Measurements from ENCODE around the gene ATP13A3.
"Not testable (repeated sequence)": the region's sequence is repeated elsewhere in the genome, so short reads cannot be mapped to it uniquely, and the experiment has no call there.

ATP13A3 gene
- 705 to 1,420 (median 962) reads per million in 18 experiments for total RNA-seq

GRCh38 chr3:194486540-194487288, at the start of gene ATP13A3:
TSS of gene ATP13A3 (minus strand) at chr3:194487002. CDS start at chr3:194462190, 24,812 bp downstream.
- DNase-seq, result peak; percentile 90 to 96

DNA sequence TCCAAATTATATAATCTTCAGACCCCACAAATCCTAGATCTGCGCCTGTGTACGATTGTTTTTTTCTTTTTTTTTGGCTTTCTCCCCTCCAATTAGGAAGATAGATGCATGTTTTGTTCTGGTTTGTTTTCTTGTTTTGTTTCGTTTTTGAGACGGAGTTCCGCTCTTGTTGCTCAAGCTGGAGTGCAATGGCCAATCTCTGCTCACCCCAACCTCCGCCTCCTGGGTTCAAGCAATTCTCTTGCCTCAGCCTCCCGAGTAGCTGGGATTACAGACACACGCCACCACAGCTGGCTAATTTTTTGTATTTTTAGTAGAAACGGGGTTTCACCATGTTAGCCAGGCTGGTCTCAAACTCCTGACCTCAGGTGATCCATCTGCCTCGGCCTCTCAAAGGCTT, 48.4 kb upstream of the ATP13A3 start:
- not testable (repeated sequence) for DNase-seq

DNA sequence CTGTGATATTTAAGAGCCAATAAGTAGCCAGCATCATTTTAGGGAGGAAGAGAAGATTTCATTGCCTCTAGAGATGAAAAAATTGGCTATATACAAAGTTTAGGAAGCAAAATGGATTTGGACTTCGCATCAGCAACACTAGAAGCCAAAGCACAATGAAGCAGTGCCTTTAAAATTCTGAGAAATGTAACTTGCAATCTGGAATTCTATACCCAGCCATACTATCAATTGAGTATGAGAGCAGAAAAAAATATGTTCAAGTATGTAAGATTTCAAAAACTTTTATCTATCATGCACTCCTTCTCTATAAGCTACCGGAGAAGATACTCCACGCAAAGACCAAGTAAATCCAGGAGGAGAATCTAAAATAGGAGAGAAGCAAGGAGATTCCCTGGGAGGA, 47.4 kb upstream of the ATP13A3 start:
- no peak for DNase-seq

GRCh38 chr3:194532591-194532990, 45.8 kb upstream of the ATP13A3 start:
- peak; percentile 23 to 36 for DNase-seq

- DNase-seq, result no peak
Measured at GRCh38 chr3:194527726-194528125, 40.9 kb upstream of the ATP13A3 start.

DNA sequence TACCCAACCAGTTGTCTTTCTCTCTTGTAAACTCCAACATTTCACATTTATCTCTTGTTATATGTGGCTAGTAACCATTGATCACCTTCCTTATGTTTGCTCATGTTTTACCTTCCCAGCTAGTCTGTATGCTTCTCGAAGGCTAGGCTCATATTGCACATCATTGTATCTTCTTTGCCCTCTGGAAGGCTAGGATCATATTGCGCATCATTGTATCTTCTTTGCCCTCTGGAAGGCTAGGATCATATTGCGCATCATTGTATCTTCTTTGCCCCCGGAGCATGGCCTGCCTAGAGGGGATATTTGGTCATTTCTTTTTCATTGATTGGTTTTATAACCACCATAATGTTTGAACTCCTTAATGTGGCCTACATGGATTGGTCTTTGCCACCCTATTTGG, 39.4 kb upstream of the ATP13A3 start:
- no peak for DNase-seq

DNA sequence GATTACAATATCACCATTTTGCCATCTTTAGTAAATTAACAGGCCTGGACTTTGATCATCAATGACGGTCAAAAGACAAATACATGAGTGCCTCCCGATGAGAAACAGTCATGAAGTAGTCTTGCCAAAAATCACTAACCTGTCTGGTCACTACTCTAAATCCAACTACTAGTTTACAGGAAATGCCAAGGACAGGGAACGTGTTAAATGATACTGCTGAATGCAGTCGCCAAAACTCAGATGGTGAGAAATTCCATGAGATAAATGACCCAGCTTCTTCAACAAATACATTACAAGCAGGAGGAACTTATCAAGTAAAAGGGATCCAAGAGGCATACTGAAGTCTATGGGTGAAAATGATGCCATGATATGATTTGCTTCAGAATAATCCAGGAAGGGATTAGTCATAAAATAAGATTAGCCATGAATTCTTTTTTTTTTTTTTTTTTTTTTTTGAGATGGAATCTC, 35.8 kb upstream of the ATP13A3 start:
- DNase-seq, result no peak

DNA sequence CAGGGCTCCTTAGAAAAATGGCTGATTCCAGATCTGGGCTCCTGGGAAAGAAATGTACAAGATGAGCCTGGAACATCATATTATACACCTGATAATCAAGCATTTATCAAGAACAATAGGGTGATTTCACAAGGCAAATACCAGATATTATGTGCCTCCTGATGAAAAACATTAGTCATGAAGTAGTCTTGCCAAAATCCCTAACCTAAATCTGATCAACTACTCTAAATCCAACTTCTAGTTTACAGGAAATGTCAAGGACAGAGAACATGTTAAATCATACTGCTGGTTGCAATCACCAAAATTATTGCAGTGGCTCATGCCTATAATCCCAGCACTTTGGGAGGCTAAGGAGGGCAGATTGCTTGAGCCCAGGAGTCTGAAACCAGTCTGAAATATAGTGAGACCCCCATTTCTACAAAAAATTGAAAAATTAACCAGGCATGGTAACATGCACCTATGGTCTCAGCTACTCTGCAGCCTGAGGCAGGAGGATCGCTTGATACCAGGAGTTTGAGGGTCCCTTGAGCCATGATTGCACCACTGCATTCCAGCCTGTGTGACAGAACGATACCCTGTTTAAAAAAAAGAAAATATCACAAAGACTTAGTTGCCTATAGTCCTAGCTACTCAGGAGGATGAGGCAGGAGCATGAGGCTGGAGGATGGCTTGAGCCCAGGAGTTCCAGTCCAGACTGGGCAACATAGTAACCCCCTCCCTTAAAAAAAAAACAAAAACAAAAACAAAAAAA, 34.9 kb upstream of the ATP13A3 start:
- DNase-seq, result no peak

GRCh38 chr3:194520682-194521162, 33.9 kb upstream of the ATP13A3 start:
- peak in 1 of 2 donors; percentile 38 for DNase-seq

DNA sequence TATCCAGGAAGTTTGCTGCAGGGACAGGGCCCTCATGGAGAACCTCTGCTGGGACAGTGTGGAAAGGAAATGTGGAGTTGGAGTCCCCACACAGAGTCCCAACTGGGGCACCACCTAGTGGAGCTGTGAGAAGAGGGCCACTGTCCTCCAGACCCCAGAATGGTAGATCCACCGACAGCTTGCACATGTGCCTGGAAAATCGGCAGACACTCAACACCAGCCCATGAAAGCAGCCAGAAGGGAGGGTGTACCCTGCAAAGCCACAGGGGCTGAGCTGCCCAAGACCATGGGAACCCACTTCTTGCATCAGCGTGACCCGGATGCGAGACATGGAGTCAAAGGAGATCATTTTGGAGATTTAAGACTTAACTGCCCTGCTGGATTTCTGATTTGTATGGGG, 33.4 kb upstream of the ATP13A3 start:
- DNase-seq, result peak in 1 of 2 donors; percentile 8

- DNase-seq, result no peak
Measured at GRCh38 chr3:194518652-194519051, 31.9 kb upstream of the ATP13A3 start.

GRCh38 chr3:194517333-194517732, 30.5 kb upstream of the ATP13A3 start:
- no peak for DNase-seq

- peak in 1 of 2 donors; percentile 31 for DNase-seq
Measured at GRCh38 chr3:194514626-194515025, 27.8 kb upstream of the ATP13A3 start.

DNA sequence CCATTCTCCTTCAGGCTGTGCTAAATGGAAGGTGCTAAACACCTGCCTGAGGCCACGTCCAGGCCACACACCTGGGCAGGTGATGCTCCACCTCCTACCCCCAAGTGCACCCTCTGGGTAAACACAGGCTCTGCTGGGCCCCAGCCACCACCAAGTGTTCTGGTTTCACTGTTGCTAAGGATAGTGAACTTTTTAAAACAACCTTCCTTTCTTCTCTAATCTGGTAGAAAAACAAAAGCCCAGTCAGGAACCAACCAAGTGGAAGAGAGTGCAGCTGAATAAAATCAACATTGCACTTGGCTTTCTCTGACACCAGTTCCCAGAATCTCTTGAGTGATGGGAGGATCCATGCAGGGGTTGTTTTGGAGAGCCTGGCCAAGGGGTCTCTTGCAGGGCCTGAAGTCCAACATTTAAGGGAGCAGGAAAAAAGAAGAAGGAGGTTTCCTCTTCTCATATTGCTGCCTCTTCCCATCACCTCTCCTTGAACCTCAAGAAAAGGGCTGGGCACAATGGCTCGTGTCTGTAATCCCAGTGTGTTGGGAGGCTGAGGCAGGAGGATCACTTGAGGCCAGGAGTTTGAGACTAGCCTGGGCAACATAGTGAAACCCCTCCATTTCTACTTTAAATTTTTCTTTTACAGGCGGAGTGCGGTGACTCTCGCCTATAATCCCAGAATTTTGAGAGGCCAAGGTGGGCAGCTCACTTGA, 26.2 kb upstream of the ATP13A3 start:
- no peak for DNase-seq

DNA sequence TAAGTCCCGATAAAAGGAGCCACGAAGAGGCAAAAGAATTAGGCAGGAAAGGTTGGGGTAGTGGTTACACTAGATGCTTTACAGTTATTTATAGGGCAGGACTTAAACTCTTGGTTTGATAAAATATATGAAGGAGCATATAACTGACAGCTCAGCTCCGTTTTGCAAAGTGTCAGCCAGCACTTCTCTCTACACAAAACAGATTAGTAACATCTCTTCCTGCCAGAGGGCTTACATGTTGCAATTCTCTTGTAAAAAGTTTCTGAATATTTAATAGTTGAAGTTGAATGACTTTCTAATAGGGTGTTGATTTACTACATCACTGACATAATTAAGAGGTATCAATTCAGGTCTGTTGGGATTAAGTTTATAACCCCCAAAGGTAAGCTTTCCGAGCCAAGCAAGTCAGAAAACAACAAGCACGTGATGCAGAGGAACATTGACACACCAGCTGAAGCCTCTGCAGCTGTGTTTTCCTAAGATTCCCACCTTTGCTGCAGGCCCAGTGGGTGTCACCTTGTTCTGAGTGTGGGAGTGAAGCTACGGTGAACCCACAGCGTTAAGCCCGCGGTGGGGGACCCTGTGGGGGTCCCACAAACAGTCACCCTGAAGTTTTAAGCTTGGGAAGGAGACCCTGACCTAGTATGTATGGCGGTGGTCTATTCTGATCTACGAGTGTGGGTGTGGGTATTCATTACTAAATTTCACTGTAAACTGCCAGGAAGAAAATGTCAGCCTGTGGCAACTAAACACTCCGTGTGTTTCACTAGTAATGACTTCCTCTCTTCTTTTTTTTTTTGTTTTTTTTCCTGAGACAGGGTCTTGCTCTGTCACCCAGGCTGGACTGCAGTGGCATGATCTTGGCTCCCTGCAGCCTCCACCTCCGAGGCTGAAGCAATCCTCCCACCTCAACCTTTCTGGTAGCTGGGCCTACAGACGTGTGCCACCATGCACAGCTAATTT, 22.0 kb upstream of the ATP13A3 start:
- peak; percentile 42 to 53 for DNase-seq

DNA sequence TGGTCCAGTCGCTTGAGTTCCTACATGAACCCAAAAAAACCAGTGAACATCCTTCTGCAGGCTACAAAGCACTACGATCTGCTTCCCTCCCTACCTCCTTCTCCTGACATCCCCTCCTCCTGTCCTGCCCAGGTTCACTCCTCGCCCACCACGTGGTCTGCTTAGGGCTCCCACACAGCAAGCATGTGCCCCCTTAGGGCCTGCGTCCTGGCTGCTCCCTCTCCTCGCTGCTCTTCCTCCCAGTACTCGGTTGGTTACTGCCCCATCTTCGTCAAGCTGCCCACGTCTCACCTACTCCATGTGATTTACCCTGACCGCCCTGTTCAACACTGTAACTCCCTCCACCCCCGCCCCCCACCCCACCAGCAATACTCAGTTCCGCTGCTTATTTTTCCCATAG, 20.8 kb upstream of the ATP13A3 start:
- no peak for DNase-seq

GRCh38 chr3:194505791-194506415, 19.1 kb upstream of the ATP13A3 start:
- DNase-seq, result no peak

- DNase-seq, result no peak
Measured at GRCh38 chr3:194504861-194505260, 18.1 kb upstream of the ATP13A3 start.

DNA sequence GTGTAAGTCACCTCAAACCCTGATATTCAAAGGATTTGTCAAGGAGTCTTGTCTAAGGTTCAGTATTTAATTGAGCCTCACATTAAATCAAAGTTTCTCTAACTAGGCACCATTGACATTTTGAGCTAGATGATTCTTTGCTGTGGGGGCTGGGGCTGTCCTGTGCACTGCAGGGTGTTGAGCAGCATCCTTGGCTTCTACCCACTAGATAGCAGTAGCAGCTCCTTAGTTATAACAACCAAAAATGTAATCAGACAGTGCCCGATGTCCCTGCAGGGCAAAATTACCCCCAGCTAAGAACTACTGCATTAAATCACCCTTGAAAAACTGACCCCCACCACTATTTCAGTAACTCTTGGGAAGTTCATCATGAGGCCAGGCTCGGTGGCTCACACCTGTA, 17.3 kb upstream of the ATP13A3 start:
- no peak for DNase-seq

DNA sequence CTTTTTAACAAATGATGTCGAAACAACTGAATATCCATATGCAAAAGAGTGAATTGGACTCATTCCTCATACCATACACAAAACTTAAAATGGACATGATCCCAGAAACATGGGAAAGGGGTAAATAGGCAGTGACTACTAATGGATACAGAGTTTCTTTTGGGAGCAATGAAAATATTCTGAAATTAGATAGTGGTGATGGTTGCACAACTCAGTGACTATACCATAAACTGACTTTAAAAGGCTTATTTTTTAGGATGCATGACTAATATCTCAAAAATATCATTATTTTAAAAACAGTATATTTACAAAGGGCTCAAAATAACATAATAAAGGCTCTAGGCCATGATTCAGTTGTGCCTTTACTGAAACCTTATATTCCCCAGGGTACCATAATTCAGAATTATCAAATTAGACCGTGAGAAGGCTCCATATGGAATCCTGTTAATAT, 16.3 kb upstream of the ATP13A3 start:
- no peak for DNase-seq

GRCh38 chr3:194500198-194500597, 13.4 kb upstream of the ATP13A3 start:
- DNase-seq, result no peak
